ENCODE measurements around the gene CRYBG1. TPM values are rescaled to one million over a fixed set of nuclear protein-coding genes. Genes with fewer than 3 reads are reported as not detected.
"Not testable (repeated sequence)": the region's sequence is repeated elsewhere in the genome, so short reads cannot be mapped to it uniquely, and the experiment has no call there.

The CRYBG1 gene
- total RNA-seq, 1 experiment from 2014 or later, result 10.2 TPM

DNA sequence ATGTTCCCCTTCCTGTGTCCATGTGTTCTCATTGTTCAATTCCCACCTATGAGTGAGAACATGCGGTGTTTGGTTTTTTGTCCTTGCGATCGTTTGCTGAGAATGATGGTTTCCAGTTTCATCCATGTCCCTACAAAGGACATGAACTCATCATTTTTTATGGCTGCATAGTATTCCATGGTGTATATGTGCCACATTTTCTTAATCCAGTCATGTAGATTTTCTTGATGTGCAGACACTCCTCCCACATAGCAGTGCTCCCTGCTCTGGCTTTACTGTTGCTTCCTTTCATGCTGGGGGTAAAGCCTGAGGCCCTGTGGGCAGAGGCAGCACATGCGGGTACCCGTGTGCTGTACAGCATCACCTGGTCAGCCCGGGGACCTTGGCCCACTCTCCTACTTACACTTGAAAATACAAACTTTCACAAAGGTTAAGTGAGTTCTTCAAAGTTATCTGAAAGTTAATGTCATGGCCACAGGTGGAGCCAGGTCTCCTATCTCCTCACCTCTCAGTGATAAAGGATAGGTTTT lies 188.5 kb downstream of the CRYBG1 start:
- not testable (repeated sequence) for DNase-seq (ENCODE audit: low spot score)

DNA sequence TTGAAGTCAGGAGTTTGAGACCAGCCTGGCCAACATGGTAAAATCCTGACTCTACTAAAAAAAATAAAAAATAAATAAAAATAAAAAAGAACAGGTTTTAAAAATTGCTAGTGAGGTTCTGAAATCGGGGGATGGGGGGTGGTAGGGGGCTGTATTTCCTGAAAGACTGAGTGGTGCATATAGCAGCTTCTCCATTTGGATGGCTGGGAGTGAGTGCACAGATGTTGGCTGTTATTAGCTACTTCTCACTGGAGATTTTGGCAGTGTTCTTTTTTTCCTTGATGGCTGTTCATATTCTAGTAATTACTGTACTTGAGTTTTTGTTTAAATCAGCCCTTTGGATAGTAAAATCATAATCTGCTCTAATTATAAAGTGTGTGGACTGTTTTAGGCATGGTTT lies 189.0 kb downstream of the CRYBG1 start:
- DNase-seq (ENCODE audit: low spot score), result no peak

GRCh38 chr6:106551155-106551554 lies 190.6 kb downstream of the CRYBG1 start:
- DNase-seq (ENCODE audit: low spot score), result no peak

DNA sequence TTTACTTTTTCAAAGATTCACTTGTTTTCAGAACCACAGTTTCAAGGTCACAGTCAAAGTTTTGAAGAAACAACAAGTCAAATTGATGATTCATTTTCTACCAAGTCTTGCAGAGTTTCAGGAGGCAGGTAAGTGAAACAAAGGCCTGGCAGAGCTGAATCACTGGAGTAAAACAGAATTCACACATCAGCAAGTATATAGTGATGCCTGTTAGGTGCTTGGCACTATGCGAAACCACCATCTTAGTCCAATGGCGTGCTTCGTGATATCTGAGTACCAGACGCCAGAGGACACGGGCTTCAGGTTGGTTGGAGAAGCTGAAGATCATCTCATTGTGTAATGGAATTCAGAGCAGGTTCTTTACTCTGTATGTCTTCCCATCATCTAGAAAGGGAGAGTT lies 192.9 kb downstream of the CRYBG1 start:
- DNase-seq (ENCODE audit: low spot score), result no peak

DNA sequence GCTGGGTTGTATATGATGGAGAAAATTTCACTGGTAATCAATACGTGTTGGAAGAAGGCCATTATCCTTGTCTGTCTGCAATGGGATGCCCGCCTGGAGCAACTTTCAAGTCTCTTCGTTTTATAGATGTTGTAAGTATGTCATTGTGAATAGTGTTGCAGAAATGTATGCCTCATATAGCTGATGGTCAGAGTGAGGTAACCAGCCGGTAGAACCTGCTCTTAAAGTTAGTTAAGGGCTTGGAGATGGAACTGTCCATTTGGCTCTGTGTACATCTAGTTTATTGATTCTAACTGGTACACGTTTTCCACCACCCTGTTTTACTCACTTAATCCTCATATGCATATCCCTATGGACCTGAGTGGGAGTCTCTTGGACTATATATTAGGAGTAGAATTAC lies 195.2 kb downstream of the CRYBG1 start:
- DNase-seq (ENCODE audit: low spot score), result no peak

DNA sequence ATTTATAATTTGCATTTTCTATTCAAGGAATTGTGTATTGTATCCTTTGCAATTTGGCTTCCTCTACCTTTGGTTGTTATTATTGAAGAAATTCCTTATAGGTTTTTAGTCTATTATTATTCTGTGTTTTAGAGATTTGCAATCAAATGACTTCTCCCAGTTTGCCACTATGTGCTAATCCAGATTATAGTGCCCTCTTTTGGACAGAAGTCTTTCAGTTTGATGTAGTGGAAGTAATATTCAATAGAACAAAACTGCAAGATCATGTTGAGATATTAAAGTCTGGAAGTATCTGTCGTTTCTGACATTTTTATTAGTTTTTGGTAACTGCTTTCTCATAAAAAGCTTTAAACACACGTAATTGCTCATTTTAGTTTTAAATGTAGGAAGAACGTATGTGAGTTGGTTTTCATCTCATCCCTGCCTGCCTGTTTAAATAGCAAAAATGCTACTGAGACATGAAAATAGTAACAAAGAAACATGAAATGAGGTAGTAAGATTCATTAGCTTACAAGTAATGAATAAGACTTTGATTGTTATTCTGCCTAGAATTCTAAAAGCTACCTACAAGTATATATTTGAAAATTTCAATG lies 195.9 kb downstream of the CRYBG1 start:
- DNase-seq (ENCODE audit: low spot score), result no peak

GRCh38 chr6:106557837-106558236 lies 197.3 kb downstream of the CRYBG1 start:
- no peak for DNase-seq (ENCODE audit: low spot score)

DNA sequence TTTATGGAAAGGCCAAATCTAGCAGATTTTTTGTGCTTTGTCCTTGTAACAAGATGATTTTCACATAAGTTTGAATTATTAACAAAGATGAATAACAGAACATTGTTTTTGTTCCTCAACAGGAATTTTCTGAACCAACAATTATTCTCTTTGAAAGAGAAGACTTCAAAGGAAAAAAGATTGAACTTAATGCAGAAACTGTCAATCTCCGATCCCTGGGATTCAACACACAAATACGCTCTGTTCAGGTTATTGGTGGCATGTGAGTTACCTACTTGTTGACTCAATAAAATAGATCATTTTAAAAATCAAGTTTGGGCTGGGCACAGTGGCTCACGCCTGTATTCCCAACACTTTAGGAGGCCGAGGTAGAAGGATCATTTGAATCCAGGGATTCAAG lies 197.8 kb downstream of the CRYBG1 start:
- DNase-seq (ENCODE audit: low spot score), result no peak

GRCh38 chr6:106559659-106560058 lies 199.1 kb downstream of the CRYBG1 start:
- not testable (repeated sequence) for DNase-seq (ENCODE audit: low spot score)

DNA sequence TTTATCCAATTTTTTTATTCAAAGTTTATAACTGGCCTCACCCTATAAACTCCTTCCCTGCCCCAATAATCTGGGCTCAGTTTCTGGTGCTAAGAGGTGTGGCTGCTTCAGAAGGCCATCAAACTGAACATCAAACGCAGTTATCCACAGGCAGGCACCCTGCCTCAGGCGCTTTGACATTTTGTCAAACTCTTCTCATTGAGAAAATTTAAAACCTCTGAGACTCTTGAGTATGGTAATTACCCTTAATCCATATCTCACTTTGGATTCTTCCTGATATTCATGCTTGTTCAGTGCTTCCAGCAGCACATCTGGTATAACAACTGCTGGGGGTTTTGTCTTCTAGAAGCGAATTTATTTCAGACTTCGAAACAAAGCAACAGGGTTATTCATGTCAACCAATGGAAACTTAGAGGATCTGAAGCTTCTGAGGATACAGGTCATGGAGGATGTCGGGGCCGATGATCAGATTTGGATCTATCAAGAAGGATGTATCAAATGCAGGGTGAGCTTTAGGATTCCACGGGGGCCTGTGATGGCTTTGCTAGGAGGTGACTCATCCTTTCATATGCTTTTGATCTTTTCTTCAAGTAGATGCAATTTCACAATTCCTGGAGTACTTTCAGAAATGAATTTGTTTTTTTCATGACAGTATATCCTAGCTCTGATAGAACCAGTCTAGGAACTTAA lies 200.6 kb downstream of the CRYBG1 start:
- no peak for DNase-seq (ENCODE audit: low spot score)

GRCh38 chr6:106561686-106562405 lies 201.3 kb downstream of the CRYBG1 start:
- no peak for DNase-seq (ENCODE audit: low spot score)

- DNase-seq (ENCODE audit: low spot score), result no peak
These were observed 203.1 kb downstream of the CRYBG1 start for GRCh38 chr6:106563614-106564013.

DNA sequence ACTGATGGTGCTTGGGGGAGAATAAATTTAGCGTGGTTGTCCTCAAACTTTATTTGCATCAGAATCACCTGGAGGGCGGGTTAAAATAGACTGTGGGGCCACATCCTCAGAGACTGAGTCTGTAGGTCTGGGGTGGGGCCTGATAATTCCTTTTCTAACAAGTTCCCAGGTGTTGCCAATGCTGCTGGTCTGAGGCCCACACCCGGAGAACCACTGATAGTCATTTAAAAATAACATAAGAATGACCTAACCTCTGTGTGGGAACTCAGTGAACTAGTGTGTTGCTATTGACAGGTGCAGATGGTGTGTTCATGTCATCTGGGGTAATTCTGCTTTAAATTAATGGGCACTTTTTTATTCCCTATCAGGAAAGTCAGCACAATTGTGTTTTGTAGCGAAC lies 204.0 kb downstream of the CRYBG1 start:
- DNase-seq (ENCODE audit: low spot score), result no peak

DNA sequence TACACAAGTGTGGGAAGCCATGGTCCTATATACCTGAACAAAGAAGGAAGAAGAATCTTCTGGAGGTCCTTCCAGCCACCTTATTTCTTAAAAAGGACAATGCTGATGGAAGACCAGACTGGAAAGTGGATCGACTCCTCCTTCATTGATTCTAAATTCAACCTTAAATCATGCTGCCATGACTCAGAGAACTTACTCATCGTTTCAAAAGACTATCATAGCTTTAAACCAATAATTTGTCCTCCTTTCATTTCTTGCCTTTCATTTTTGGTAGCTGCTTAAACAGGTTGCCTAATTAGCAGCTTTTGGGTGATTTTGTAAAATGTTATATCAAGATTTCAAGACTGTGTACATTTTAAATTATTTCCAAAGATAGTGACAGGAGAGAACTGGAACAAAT lies 208.0 kb downstream of the CRYBG1 start:
- no peak for DNase-seq (ENCODE audit: low spot score)

GRCh38 chr6:106569428-106569827 lies 208.9 kb downstream of the CRYBG1 start:
- no peak for DNase-seq (ENCODE audit: low spot score)

- no peak for DNase-seq (ENCODE audit: low spot score)
These were observed 211.9 kb downstream of the CRYBG1 start for GRCh38 chr6:106572436-106572835.

DNA sequence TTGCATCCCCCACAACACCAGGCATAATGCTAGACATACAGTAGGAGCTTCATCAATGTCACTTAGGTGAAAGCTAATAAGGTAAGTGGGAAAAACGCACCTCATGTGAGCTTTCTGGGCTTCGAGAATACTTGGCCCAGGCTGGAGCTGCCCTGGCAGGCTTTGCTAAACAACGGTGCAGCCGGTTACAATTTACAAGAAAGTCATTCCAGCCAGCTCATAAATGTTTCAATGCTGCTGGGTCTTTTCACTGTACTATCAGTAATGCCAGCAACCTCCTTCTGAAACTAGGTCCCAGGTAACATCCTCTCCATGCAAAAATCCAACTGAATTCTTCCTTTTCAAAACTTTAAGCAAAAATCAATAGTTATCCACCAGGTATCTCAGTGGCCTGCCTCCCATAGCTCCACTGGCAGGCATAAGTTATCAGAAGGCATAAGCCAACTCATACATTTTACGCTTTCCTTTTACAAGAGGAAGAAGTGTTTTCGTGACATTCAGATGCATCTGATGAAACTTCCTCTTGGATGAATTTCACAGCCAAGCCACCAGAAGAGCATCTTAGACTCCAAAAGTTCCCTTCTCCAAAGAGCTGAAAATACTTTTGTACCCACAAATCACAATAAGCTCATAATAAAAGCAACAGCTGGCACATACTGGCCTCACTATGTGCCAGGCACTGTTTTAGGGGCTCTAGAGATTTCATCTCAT lies 212.5 kb downstream of the CRYBG1 start:
- DNase-seq (ENCODE audit: low spot score), result no peak

GRCh38 chr6:106574741-106575458 lies 214.4 kb downstream of the CRYBG1 start:
- peak; percentile 76 for DNase-seq (ENCODE audit: low spot score)

- DNase-seq (ENCODE audit: low spot score), result no peak
These were observed 218.8 kb downstream of the CRYBG1 start for GRCh38 chr6:106579281-106579680.

DNA sequence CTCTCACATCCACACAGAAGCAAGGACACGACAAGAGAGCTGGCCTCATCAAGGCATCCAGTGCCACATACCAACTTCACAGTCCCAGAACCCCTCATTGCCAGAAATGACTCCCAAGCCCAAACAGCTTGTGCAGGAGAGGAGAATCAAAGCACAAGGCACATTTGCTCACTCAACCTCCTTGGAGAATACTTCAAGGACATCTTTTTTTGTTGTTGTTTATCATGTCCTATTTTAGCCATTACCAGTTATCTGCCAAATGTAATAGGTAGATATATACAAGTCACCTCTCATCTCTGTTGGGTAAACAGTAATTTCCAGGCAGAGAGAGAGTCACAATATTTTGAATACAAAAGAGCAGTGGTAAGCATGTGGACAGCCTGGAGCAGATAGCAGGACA lies 221.0 kb downstream of the CRYBG1 start:
- DNase-seq (ENCODE audit: low spot score), result no peak

GRCh38 chr6:106586815-106587415 lies 226.4 kb downstream of the CRYBG1 start:
- no peak for DNase-seq (ENCODE audit: low spot score)
